Gastrocnemius medialis (tissue), 4 donors: ENCODE results near the gene RALY.

Source experiments
- CTCF ChIP-seq, 5 experiments: fragments of 450-650 bp in 3 of 5; fragments of 200-600 bp in 2 of 5; sonication (generic) in 2 of 5; IDR thresholded peaks in 4 of 5; conservative IDR thresholded peaks in 1 of 5; 1 replicate in 4 of 5; 2 replicates in 1 of 5; pipeline ENCODE4 v1.5.1; 2016 to 2019; ENCODE audit warnings: antibody characterized with exemption in 5 of 5, mild to moderate bottlenecking in 3 of 5, moderate library complexity in 3 of 5
- POLR2A ChIP-seq, 2 donors: fragments of 450-650 bp; IDR thresholded peaks; one replicate each; pipeline ENCODE4 v1.6.1; 2017; ENCODE audit warnings: antibody characterized with exemption in 2 of 2, mild to moderate bottlenecking in 2 of 2, moderate library complexity in 2 of 2

- TF ChIP-seq CTCF (IDR thresholded peaks at IDR 0.05 in 4 of 5, conservative IDR thresholded peaks at IDR 0.05 in 1 of 5) (no peak), POLR2A (IDR thresholded peaks at IDR 0.05) (no peak)
These were observed 26.6 kb upstream of the RALY start for GRCh38 chr20:33967126-33967525.
